CD4-positive, CD25-positive, alpha-beta regulatory T cell (primary cell): ENCODE results near the gene NQO1. TPM values are rescaled to one million over a fixed set of nuclear protein-coding genes. Genes with fewer than 3 reads are reported as not detected.

Experiments
- ATAC-seq, 2 donors: fragments of 150-1000 bp; cut with Tn5 transposase; one replicate each; pipeline ENCODE4 v1.10.0; 2021; ENCODE audit warnings: low read depth in 2 of 2, moderate number of reproducible peaks in 2 of 2, moderate library complexity in 1 of 2
- DNase-seq, 3 donors: peaks; one replicate each; pipeline versions ENCODE4 v3.0.0 to v3.0.0-alpha.2; 2012 to 2022; ENCODE audit warnings: mixed read lengths in 1 of 3
- H3K27ac ChIP-seq: one replicate; pipeline ENCODE4 v1.7.0; 2013; ENCODE audit warnings: mild to moderate bottlenecking, low read length; ENCODE audit not compliant: insufficient read depth, poor library complexity, severe bottlenecking
- H3K27me3 ChIP-seq: one replicate; pipeline ENCODE4 v1.7.0; 2013; ENCODE audit warnings: low read length; ENCODE audit not compliant: control insufficient read depth, insufficient read depth
- H3K36me3 ChIP-seq: one replicate; pipeline ENCODE4 v1.7.0; 2013; ENCODE audit warnings: mild to moderate bottlenecking, low read length, moderate library complexity; ENCODE audit not compliant: control insufficient read depth, insufficient read depth
- H3K4me1 ChIP-seq: 2 replicates; pipeline ENCODE4 v1.7.0; 2013; ENCODE audit warnings: mild to moderate bottlenecking, low read length; ENCODE audit not compliant: insufficient read depth, control insufficient read depth, poor library complexity, severe bottlenecking
- H3K4me3 ChIP-seq: one replicate; pipeline ENCODE4 v1.7.0; 2013; ENCODE audit warnings: low read depth, mild to moderate bottlenecking, low read length, moderate library complexity
- H3K9me3 ChIP-seq, 2 experiments: 1 replicate in 1 of 2; 2 replicates in 1 of 2; pipeline ENCODE4 v1.7.0; 2013; ENCODE audit warnings: low read length in 2 of 2, mild to moderate bottlenecking in 1 of 2, moderate library complexity in 1 of 2; ENCODE audit not compliant: control insufficient read depth in 2 of 2
- H3K27ac Mint-ChIP-seq, 3 donors: one replicate each; pipeline ENCODE4 v1.8.0; 2020 to 2022; ENCODE audit warnings: mild to moderate bottlenecking in 3 of 3, mixed read lengths in 3 of 3, moderate library complexity in 2 of 3
- H3K27me3 Mint-ChIP-seq: one replicate; pipeline ENCODE4 v1.8.0; 2022; ENCODE audit warnings: mild to moderate bottlenecking, mixed read lengths
- H3K36me3 Mint-ChIP-seq: one replicate; pipeline ENCODE4 v1.8.0; 2020; ENCODE audit warnings: mixed read lengths
- H3K4me1 Mint-ChIP-seq, 4 donors: one replicate each; pipeline ENCODE4 v1.8.0; 2020 to 2022; ENCODE audit warnings: mixed read lengths in 4 of 4, mild to moderate bottlenecking in 1 of 4
- H3K4me3 Mint-ChIP-seq, 4 donors: one replicate each; pipeline ENCODE4 v1.8.0; 2020 to 2022; ENCODE audit warnings: mild to moderate bottlenecking in 4 of 4, mixed read lengths in 4 of 4, moderate library complexity in 3 of 4
- H3K9me3 Mint-ChIP-seq, 7 donors: one replicate each; pipeline ENCODE4 v1.8.0; 2020 to 2022; ENCODE audit warnings: mixed read lengths in 7 of 7, mild to moderate bottlenecking in 3 of 7, moderate library complexity in 2 of 7
- polyA plus RNA-seq, 4 donors: library from polyadenylated mRNA; unstranded; fragments of 300-500 nt; fragmentation: Illumina TruSeq; gene quantifications; one replicate each; pipeline ENCODE4 v1.2.3, GENCODE V29; 2021
- total RNA-seq: library from RNA; stranded (reverse); gene quantifications from one replicate; pipeline ENCODE4 v1.2.3, GENCODE V29; 2022

NQO1 gene
- total and polyA plus RNA-seq, 5 donors from 2014 or later, result 3.9 to 15.1 (median 5.1) TPM

- no peak for DNase-seq
- H3K4me1 Mint-ChIP-seq, result peaks cover 0 to 24% (median 12%) of the 10 kb centered on the region in 4 donors
- no peaks in the 10 kb centered on the region for H3K9me3 Mint-ChIP-seq
- Histone ChIP-seq H3K4me1 (peaks cover 7% of the 10 kb centered on the region), H3K9me3 (no peaks in the 10 kb centered on the region), H3K4me3 (no peak overlapping the region), H3K27me3 (no peaks in the 10 kb centered on the region), H3K36me3 (no peaks in the 10 kb centered on the region), H3K27ac (no peak overlapping the region)
- H3K4me3 Mint-ChIP-seq, result no peak overlapping the region
- no peaks in the 10 kb centered on the region for H3K36me3 Mint-ChIP-seq
- no peak overlapping the region for H3K27ac Mint-ChIP-seq
- ATAC-seq, result no peak
- H3K27me3 Mint-ChIP-seq, result no peaks in the 10 kb centered on the region
These were observed 4.9 kb downstream of the NQO1 start for GRCh38 chr16:69721441-69721957.

- no peaks in the 10 kb centered on the region for H3K36me3 Mint-ChIP-seq
- no peak for DNase-seq
- no peak overlapping the region for H3K4me3 ChIP-seq
- H3K27me3 ChIP-seq, result no peaks in the 10 kb centered on the region
- ATAC-seq, result no peak
- H3K27ac ChIP-seq, result no peak overlapping the region
- no peaks in the 10 kb centered on the region for H3K36me3 ChIP-seq
- no peaks in the 10 kb centered on the region for H3K27me3 Mint-ChIP-seq
- peaks cover 0 to 18% (median 6%) of the 10 kb centered on the region in 4 donors for H3K4me1 Mint-ChIP-seq
- no peaks in the 10 kb centered on the region for H3K9me3 ChIP-seq
- H3K4me1 ChIP-seq, result peaks cover 2% of the 10 kb centered on the region
- no peaks in the 10 kb centered on the region for H3K9me3 Mint-ChIP-seq
- no peak overlapping the region for H3K4me3 Mint-ChIP-seq
- no peak overlapping the region for H3K27ac Mint-ChIP-seq
These were observed 5.4 kb downstream of the NQO1 start for GRCh38 chr16:69720822-69721430.

- Histone ChIP-seq H3K36me3 (no peaks in the 10 kb centered on the region), H3K4me1 (no peaks in the 10 kb centered on the region), H3K9me3 (no peaks in the 10 kb centered on the region), H3K27ac (no peak overlapping the region), H3K4me3 (no peak overlapping the region), H3K27me3 (no peaks in the 10 kb centered on the region)
- no peak overlapping the region for H3K27ac Mint-ChIP-seq
- no peak overlapping the region for H3K4me3 Mint-ChIP-seq
- no peaks in the 10 kb centered on the region for H3K9me3 Mint-ChIP-seq
- no peak for DNase-seq
- ATAC-seq, result no peak
- H3K4me1 Mint-ChIP-seq, result peaks cover 0 to 3% (median 0%) of the 10 kb centered on the region in 4 donors
- H3K36me3 Mint-ChIP-seq, result no peaks in the 10 kb centered on the region
- no peaks in the 10 kb centered on the region for H3K27me3 Mint-ChIP-seq
These were observed 8.1 kb downstream of the NQO1 start for GRCh38 chr16:69718111-69718764.

GRCh38 chr16:69717066-69717465 lies 9.3 kb downstream of the NQO1 start:
- ATAC-seq (no peak), DNase-seq (no peak)
- no peaks in the 10 kb centered on the region for H3K36me3 Mint-ChIP-seq
- Histone ChIP-seq H3K27ac (no peak overlapping the region), H3K27me3 (no peaks in the 10 kb centered on the region), H3K4me3 (no peak overlapping the region), H3K36me3 (no peaks in the 10 kb centered on the region), H3K4me1 (no peaks in the 10 kb centered on the region), H3K9me3 (no peaks in the 10 kb centered on the region)
- no peak overlapping the region for H3K4me3 Mint-ChIP-seq
- no peaks in the 10 kb centered on the region for H3K9me3 Mint-ChIP-seq
- no peak overlapping the region for H3K27ac Mint-ChIP-seq
- H3K4me1 Mint-ChIP-seq, result no peaks in the 10 kb centered on the region
- no peaks in the 10 kb centered on the region for H3K27me3 Mint-ChIP-seq

GRCh38 chr16:69712914-69713581 lies 13.3 kb downstream of the NQO1 start:
- Mint-ChIP-seq H3K27me3 (no peaks in the 10 kb centered on the region), H3K27ac (no peak overlapping the region)
- no peak for DNase-seq

GRCh38 chr16:69712277-69712676 lies 14.1 kb downstream of the NQO1 start:
- Histone ChIP-seq H3K4me3 (no peak overlapping the region), H3K27me3 (no peaks in the 10 kb centered on the region), H3K9me3 (no peaks in the 10 kb centered on the region), H3K4me1 (peaks cover 5% of the 10 kb centered on the region), H3K36me3 (no peaks in the 10 kb centered on the region), H3K27ac (no peak overlapping the region)
- DNase-seq (no peak), ATAC-seq (no peak)
- no peak overlapping the region for H3K27ac Mint-ChIP-seq
- H3K27me3 Mint-ChIP-seq, result no peaks in the 10 kb centered on the region
- peaks cover 4 to 7% (median 5%) of the 10 kb centered on the region in 4 donors for H3K4me1 Mint-ChIP-seq
- H3K9me3 Mint-ChIP-seq, result no peaks in the 10 kb centered on the region
- no peaks in the 10 kb centered on the region for H3K36me3 Mint-ChIP-seq
- H3K4me3 Mint-ChIP-seq, result no peak overlapping the region

More at GRCh38 chr16:69712914-69713581, 13.3 kb downstream of the NQO1 start:
- H3K4me1 ChIP-seq, result peaks cover 5% of the 10 kb centered on the region
- H3K36me3 ChIP-seq, result no peaks in the 10 kb centered on the region
- no peaks in the 10 kb centered on the region for H3K9me3 ChIP-seq
- no peak overlapping the region for H3K4me3 ChIP-seq
- ATAC-seq, result no peak
- peaks cover 4 to 7% (median 5%) of the 10 kb centered on the region in 4 donors for H3K4me1 Mint-ChIP-seq
- H3K9me3 Mint-ChIP-seq, result no peaks in the 10 kb centered on the region
- H3K36me3 Mint-ChIP-seq, result no peaks in the 10 kb centered on the region
- no peak overlapping the region for H3K4me3 Mint-ChIP-seq
- H3K27me3 ChIP-seq, result no peaks in the 10 kb centered on the region
- no peak overlapping the region for H3K27ac ChIP-seq

- Histone ChIP-seq H3K9me3 (no peaks in the 10 kb centered on the region), H3K4me3 (no peak overlapping the region), H3K36me3 (no peaks in the 10 kb centered on the region), H3K27ac (no peak overlapping the region), H3K27me3 (no peaks in the 10 kb centered on the region), H3K4me1 (peaks cover 5% of the 10 kb centered on the region)
- DNase-seq (no peak), ATAC-seq (no peak)
- peak overlapping the region in 1 of 3 donors; percentile 15 for H3K27ac Mint-ChIP-seq
- H3K4me1 Mint-ChIP-seq, result peaks cover 4 to 7% (median 5%) of the 10 kb centered on the region in 4 donors
- H3K27me3 Mint-ChIP-seq, result no peaks in the 10 kb centered on the region
- no peaks in the 10 kb centered on the region for H3K9me3 Mint-ChIP-seq
- H3K36me3 Mint-ChIP-seq, result no peaks in the 10 kb centered on the region
- H3K4me3 Mint-ChIP-seq, result no peak overlapping the region
These were observed 15.1 kb downstream of the NQO1 start for GRCh38 chr16:69711115-69711740.
